ENCODE measurements around the gene SAMD4B. TPM values are rescaled to one million over a fixed set of nuclear protein-coding genes. Genes with fewer than 3 reads are reported as not detected.

SAMD4B gene
- total and polyA plus RNA-seq, 9 of the 15 experiments (the other 6 are each of a cell fraction or from before 2014, with no cell fraction given) = 3.4 to 90.5 (median 38.0) TPM

DNA sequence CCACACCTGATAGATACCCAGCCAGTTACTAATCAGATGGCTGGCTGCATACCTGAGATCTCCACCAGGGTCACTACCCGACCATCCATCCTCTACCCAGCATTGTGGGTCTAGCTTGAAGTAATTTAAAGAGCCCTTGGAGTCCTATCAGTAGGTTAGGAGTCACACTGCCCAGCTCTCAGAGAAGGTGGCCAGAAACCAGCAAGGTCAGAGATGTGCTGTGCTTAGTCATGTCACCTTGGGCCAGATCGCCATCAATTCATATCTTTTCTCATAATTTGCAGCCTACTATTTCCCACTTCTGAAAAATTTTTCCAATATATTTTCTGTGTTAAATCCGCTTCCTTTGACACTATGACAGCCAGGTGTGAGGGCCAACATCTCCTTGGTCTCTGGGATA lies 13.9 kb downstream of the SAMD4B start:
- Histone ChIP-seq H3K27me3 (ENCODE audit: control insufficient read depth in 2 of 2, insufficient read depth in 2 of 2, low read length in 2 of 2) (no peaks in the 10 kb centered on the region), H3K4me3 (0 out of 2 replicates have a peak overlapping the region, but pooled peaks have one; percentile 21), H3K27ac (ENCODE audit: extremely low read depth, low read depth, low read length) (peak overlapping the region; percentile 70), H2AFZ (ENCODE audit: low read depth, low read length) (no peak overlapping the region), H3K4me1 (replicated peaks in 1 of 2; ENCODE audit: control insufficient read depth in 2 of 2, insufficient read depth in 2 of 2, low read length in 2 of 2) (peaks cover 13 to 42% of the 10 kb centered on the region in 2 experiments), H3K36me3 (ENCODE audit: control insufficient read depth, insufficient read depth, low read length) (peaks cover 92% of the 10 kb centered on the region), H3K4me2 (ENCODE audit: insufficient read depth, low read length) (peak overlapping the region; percentile 65), H3K9ac (ENCODE audit: insufficient read depth in 1 of 2, low read depth in 2 of 2, low read length in 2 of 2) (peak overlapping the region; percentile 46 to 84; a peak in 1 of 4 replicates), H3K9me3 (replicated peaks; ENCODE audit: control insufficient read depth, insufficient read depth, low read depth, low read length) (no peaks in the 10 kb centered on the region), H3K79me2 (ENCODE audit: control insufficient read depth, insufficient read depth, low read length) (peaks cover 62% of the 10 kb centered on the region), H3K9me1 (ENCODE audit: control insufficient read depth, insufficient read depth, low read length) (no peaks in the 10 kb centered on the region), H4K20me1 (replicated peaks; ENCODE audit: control insufficient read depth, insufficient read depth, low read length) (peaks cover 13% of the 10 kb centered on the region; the same call in 1 of the 2 replicates)
- WGBS (ENCODE audit: insufficient coverage, low coverage, missing lambda C conversion rate) = 6% methylated on average over 3 of the region's 3 CpGs
- in situ Hi-C loops (cut with MboI) (no loop called here), intact Hi-C loops (cut with micrococcal nuclease) (no loop called here)
- DNase-seq (ENCODE audit: extremely low read depth in 1 of 4, low spot score in 3 of 4) (peak in 2 of 4 experiments; percentile 47 to 59), FAIRE-seq (peak; percentile 78), ATAC-seq (peak; percentile 66)
- no TSS peak for BruUV-seq (replicated peaks)
- ChIA-PET CTCF (ENCODE audit: low intra/inter-chr PET ratio) (no interaction called here), POLR2A (interaction anchor here (0.9 to 2.4 kb wide), 6 partner anchors 7 to 201 kb away, joined by 3 to 10 read pairs (median 6); partner anchors contain the start of genes MED29 and PAF1)
- TF ChIP-seq, protein P1, sequence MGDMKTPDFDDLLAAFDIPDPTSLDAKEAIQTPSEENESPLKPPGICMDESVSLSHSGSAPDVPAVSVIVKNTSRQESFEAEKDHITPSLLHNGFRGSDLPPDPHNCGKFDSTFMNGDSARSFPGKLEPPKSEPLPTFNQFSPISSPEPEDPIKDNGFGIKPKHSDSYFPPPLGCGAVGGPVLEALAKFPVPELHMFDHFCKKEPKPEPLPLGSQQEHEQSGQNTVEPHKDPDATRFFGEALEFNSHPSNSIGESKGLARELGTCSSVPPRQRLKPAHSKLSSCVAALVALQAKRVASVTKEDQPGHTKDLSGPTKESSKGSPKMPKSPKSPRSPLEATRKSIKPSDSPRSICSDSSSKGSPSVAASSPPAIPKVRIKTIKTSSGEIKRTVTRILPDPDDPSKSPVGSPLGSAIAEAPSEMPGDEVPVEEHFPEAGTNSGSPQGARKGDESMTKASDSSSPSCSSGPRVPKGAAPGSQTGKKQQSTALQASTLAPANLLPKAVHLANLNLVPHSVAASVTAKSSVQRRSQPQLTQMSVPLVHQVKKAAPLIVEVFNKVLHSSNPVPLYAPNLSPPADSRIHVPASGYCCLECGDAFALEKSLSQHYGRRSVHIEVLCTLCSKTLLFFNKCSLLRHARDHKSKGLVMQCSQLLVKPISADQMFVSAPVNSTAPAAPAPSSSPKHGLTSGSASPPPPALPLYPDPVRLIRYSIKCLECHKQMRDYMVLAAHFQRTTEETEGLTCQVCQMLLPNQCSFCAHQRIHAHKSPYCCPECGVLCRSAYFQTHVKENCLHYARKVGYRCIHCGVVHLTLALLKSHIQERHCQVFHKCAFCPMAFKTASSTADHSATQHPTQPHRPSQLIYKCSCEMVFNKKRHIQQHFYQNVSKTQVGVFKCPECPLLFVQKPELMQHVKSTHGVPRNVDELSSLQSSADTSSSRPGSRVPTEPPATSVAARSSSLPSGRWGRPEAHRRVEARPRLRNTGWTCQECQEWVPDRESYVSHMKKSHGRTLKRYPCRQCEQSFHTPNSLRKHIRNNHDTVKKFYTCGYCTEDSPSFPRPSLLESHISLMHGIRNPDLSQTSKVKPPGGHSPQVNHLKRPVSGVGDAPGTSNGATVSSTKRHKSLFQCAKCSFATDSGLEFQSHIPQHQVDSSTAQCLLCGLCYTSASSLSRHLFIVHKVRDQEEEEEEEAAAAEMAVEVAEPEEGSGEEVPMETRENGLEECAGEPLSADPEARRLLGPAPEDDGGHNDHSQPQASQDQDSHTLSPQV (IDR thresholded peaks at IDR 0.05) = 0 out of 2 replicates have a peak, but pooled peaks have one; percentile 9
- TF ChIP-seq JUN (IDR thresholded peaks at IDR 0.05; ENCODE audit: borderline replicate concordance, low read depth, low read length) = no peak
- no peak for TF ChIP-seq JUN (CRISPR knock-in tag; IDR thresholded peaks at IDR 0.05; ENCODE audit: borderline replicate concordance)
- peak; percentile 25; the same call in 1 of the 2 replicates for TF ChIP-seq ARID1B (IDR thresholded peaks at IDR 0.05)
- TF ChIP-seq ZNF316 (IDR thresholded peaks at IDR 0.05) = peak; percentile 48
- TF ChIP-seq MCM2 (IDR thresholded peaks at IDR 0.05; ENCODE audit: low read depth) = no peak
- TF ChIP-seq MAFF (IDR thresholded peaks at IDR 0.05; ENCODE audit: low read length) = peak; percentile 48; the same call in 1 of the 2 replicates
- 0 out of 2 replicates have a peak, but pooled peaks have one; percentile 20 for TF ChIP-seq MAFG (tag; conservative IDR thresholded peaks at IDR 0.05)
- TF ChIP-seq NFE2 (IDR thresholded peaks at IDR 0.05; ENCODE audit: low read depth) = peak; percentile 75
- TF ChIP-seq, protein P2, sequence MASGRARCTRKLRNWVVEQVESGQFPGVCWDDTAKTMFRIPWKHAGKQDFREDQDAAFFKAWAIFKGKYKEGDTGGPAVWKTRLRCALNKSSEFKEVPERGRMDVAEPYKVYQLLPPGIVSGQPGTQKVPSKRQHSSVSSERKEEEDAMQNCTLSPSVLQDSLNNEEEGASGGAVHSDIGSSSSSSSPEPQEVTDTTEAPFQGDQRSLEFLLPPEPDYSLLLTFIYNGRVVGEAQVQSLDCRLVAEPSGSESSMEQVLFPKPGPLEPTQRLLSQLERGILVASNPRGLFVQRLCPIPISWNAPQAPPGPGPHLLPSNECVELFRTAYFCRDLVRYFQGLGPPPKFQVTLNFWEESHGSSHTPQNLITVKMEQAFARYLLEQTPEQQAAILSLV (tag; IDR thresholded peaks at IDR 0.05) = no peak
- TF ChIP-seq, protein P3, sequence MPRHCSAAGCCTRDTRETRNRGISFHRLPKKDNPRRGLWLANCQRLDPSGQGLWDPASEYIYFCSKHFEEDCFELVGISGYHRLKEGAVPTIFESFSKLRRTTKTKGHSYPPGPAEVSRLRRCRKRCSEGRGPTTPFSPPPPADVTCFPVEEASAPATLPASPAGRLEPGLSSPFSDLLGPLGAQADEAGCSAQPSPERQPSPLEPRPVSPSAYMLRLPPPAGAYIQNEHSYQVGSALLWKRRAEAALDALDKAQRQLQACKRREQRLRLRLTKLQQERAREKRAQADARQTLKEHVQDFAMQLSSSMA (CRISPR knock-in tag; IDR thresholded peaks at IDR 0.05) = no peak
- TF ChIP-seq CCAR2 (IDR thresholded peaks at IDR 0.05; ENCODE audit: low read depth, low read length) = no peak
- TF ChIP-seq ESRRA (IDR thresholded peaks at IDR 0.05; ENCODE audit: borderline replicate concordance, low read depth) = peak; percentile 15; the same call in 1 of the 2 replicates
- TF ChIP-seq C11orf30 (IDR thresholded peaks at IDR 0.05; ENCODE audit: low read depth) = peak; percentile 49
- no peak for TF ChIP-seq COPS2 (conservative IDR thresholded peaks at IDR 0.05)
- TF ChIP-seq FOXK1 (CRISPR knock-in tag; IDR thresholded peaks at IDR 0.05; ENCODE audit: borderline replicate concordance) = no peak
- TF ChIP-seq PURB (CRISPR knock-in tag; IDR thresholded peaks at IDR 0.05; ENCODE audit: low read depth) = no peak
- TF ChIP-seq SMARCA4 (IDR thresholded peaks at IDR 0.05) = 0 out of 2 replicates have a peak, but pooled peaks have one; percentile 24
- TF ChIP-seq, protein P4, sequence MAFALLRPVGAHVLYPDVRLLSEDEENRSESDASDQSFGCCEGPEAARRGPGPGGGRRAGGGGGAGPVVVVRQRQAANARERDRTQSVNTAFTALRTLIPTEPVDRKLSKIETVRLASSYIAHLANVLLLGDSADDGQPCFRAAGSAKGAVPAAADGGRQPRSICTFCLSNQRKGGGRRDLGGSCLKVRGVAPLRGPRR (CRISPR knock-in tag; IDR thresholded peaks at IDR 0.05) = no peak

All from K562 (cell line).